Activated T-helper 1 cell treated with anti-CD3 and anti-CD28 coated beads, Interleukin-12 subunit alpha, Interleukin-12 subunit beta, Interleukin-2, Interleukin-4 antibody, amounts not matched to agents 30 ng/mL and 10 ng/mL and 1 ng/mL, durations not matched to agents 14 hours and 24 hours and 36 hours (primary cell): ENCODE results near the gene ATF3. TPM values are rescaled to one million over a fixed set of nuclear protein-coding genes. Genes with fewer than 3 reads are reported as not detected.

Source experiments
- total RNA-seq: library from RNA; stranded (reverse); gene quantifications from 2 replicates; pipeline ENCODE4 v1.2.3, GENCODE V29; 2022

ATF3 gene
- total RNA-seq, 1 donor from 2014 or later: 23.0 TPM

Other genes starting within 250 kb of the ATF3 start
- gene PACC1, start 193.9 kb upstream of the ATF3 start, total RNA-seq: 17.6 and 19.8 TPM in 2 replicates
- 29.7 and 32.5 TPM in 2 replicates for gene NENF, start 175.8 kb upstream of the ATF3 start, total RNA-seq
- gene BATF3, start 91.1 kb downstream of the ATF3 start, total RNA-seq: 89.8 and 94.9 TPM in 2 replicates
- gene NSL1, start 183.0 kb downstream of the ATF3 start, total RNA-seq: 40.2 and 44.7 TPM in 2 replicates
- gene TATDN3, start 183.1 kb downstream of the ATF3 start, total RNA-seq: 14.4 and 18.5 TPM in 2 replicates
- not detected in 2 replicates for gene SPATA45, start 238.9 kb downstream of the ATF3 start, total RNA-seq
- gene FLVCR1, start 249.5 kb downstream of the ATF3 start, total RNA-seq: 18.5 and 18.7 TPM in 2 replicates